Prostate gland (tissue), 2 donors: ENCODE data around the gene IQSEC3.

Experiments
- CTCF ChIP-seq, 4 experiments: fragments of 200-600 bp in 2 of 4; fragments of 450-650 bp in 2 of 4; sonication (generic) in 2 of 4; IDR thresholded peaks; 1 replicate in 3 of 4; 2 replicates in 1 of 4; pipeline ENCODE4 v1.5.1; 2016 to 2019; ENCODE audit warnings: antibody characterized with exemption in 4 of 4, mild to moderate bottlenecking in 2 of 4, moderate library complexity in 2 of 4
- POLR2A ChIP-seq: fragments of 450-650 bp; IDR thresholded peaks from one replicate; pipeline ENCODE4 v1.6.1; 2016; ENCODE audit warnings: antibody characterized with exemption, mild to moderate bottlenecking

GRCh38 chr12:171276-171675 is 104.7 kb downstream of the IQSEC3 start:
- no peak for TF ChIP-seq CTCF (IDR thresholded peaks at IDR 0.05)
- TF ChIP-seq POLR2A = no peak
